ENCODE data around the gene ICOS. TPM values are rescaled to one million over a fixed set of nuclear protein-coding genes. Genes with fewer than 3 reads are reported as not detected.

ICOS gene
- total and polyA plus RNA-seq, 9 of the 15 experiments (the other 6 are each of a cell fraction or from before 2014, with no cell fraction given), result not detected

GRCh38 chr2:204008352-204008751, 71.8 kb downstream of the ICOS start (continued):
- no peak for TF ChIP-seq ARID4B (CRISPR knock-in tag; IDR thresholded peaks at IDR 0.05)
- no peak for TF ChIP-seq ZNF143 (CRISPR knock-in tag; IDR thresholded peaks at IDR 0.05)
- TF ChIP-seq TFAP4 (CRISPR knock-in tag; IDR thresholded peaks at IDR 0.05; ENCODE audit: borderline replicate concordance), result no peak
- TF ChIP-seq ZNF232 (CRISPR knock-in tag; IDR thresholded peaks at IDR 0.05), result no peak
- TF ChIP-seq HDAC3 (IDR thresholded peaks at IDR 0.05; ENCODE audit: borderline replicate concordance, partially characterized antibody), result no peak
- TF ChIP-seq DEAF1 (CRISPR knock-in tag; IDR thresholded peaks at IDR 0.05), result no peak

All from K562 (cell line).